Fibroblast of villous mesenchyme (primary cell): ENCODE results near the gene SRPK2. TPM values are rescaled to one million over a fixed set of nuclear protein-coding genes. Genes with fewer than 3 reads are reported as not detected.

Source experiments
- DNase-seq: peaks from one replicate; pipeline ENCODE4 v3.0.0-alpha.2; 2010; ENCODE audit warnings: low read depth
- H3K4me3 ChIP-seq: 2 replicates; pipeline ENCODE4 v1.5.1; 2011; ENCODE audit warnings: low read depth, mild to moderate bottlenecking, low read length
- total RNA-seq: library from RNA; depleted of rRNA; stranded (reverse); fragments of >200 nt; gene quantifications from 2 replicates; pipeline ENCODE4 v1.2.3, GENCODE V29; 2012
- TF ChIP-seq, protein P1 (sequence below): IDR thresholded peaks from 2 replicates; pipeline ENCODE4 v1.5.1; 2012; ENCODE audit warnings: low read depth, mild to moderate bottlenecking, low read length; ENCODE audit not compliant: insufficient read depth

Gene SRPK2
- total RNA-seq, 1 donor, result 60.9 TPM

DNA sequence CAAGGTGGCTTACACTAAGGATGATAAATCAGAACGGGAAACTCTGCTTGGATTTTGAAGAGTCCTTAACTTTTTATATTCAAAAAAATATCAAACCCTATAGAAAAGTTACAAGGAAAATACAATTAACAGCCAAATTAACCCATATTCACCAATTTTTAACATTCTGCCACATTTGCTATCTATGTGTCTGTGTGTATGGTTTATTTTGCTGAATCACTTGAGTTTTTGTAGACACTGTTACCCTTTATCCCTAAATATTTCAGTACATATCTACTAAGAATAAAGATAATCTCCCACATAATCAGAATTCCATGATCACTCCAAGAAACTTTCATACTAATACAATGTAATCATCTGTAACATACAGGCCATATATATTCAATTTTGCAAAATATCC is 1.2 kb upstream of the SRPK2 start:
- TF ChIP-seq, protein P1, sequence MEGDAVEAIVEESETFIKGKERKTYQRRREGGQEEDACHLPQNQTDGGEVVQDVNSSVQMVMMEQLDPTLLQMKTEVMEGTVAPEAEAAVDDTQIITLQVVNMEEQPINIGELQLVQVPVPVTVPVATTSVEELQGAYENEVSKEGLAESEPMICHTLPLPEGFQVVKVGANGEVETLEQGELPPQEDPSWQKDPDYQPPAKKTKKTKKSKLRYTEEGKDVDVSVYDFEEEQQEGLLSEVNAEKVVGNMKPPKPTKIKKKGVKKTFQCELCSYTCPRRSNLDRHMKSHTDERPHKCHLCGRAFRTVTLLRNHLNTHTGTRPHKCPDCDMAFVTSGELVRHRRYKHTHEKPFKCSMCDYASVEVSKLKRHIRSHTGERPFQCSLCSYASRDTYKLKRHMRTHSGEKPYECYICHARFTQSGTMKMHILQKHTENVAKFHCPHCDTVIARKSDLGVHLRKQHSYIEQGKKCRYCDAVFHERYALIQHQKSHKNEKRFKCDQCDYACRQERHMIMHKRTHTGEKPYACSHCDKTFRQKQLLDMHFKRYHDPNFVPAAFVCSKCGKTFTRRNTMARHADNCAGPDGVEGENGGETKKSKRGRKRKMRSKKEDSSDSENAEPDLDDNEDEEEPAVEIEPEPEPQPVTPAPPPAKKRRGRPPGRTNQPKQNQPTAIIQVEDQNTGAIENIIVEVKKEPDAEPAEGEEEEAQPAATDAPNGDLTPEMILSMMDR, result no peak
- no peak for DNase-seq
- H3K4me3 ChIP-seq, result no peak overlapping the region

DNA sequence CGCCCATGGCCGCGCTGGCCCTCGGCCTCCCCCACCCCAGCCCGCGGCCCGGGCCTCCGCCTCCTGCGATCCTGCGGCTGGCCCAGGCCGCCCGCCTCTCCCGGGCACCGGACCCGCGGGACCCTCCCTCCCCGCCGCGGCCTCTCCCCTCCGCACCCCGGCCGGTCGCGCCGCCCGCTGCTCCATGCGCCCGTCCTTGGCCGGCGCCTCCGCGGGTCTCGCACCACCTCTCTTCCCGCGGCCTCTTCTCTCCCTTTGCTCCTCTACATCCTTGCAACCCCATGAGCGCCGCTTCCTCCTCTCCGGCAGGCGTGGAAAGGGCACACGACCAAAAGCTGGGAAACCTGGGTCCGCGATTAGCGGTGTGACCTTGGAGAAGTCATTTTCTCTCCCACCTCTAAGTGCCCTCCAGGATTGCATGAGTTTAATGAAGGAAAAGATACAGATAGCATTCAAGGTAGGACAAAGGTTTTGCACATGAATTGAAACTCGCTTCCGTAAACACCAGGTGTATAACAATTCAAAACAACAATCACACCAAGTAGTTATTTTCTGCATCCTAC is 448 bp upstream of the SRPK2 start:
- TF ChIP-seq, protein P1, result no peak
- DNase-seq, result peak; percentile 49
- H3K4me3 ChIP-seq, result peak overlapping the region; percentile 73

DNA sequence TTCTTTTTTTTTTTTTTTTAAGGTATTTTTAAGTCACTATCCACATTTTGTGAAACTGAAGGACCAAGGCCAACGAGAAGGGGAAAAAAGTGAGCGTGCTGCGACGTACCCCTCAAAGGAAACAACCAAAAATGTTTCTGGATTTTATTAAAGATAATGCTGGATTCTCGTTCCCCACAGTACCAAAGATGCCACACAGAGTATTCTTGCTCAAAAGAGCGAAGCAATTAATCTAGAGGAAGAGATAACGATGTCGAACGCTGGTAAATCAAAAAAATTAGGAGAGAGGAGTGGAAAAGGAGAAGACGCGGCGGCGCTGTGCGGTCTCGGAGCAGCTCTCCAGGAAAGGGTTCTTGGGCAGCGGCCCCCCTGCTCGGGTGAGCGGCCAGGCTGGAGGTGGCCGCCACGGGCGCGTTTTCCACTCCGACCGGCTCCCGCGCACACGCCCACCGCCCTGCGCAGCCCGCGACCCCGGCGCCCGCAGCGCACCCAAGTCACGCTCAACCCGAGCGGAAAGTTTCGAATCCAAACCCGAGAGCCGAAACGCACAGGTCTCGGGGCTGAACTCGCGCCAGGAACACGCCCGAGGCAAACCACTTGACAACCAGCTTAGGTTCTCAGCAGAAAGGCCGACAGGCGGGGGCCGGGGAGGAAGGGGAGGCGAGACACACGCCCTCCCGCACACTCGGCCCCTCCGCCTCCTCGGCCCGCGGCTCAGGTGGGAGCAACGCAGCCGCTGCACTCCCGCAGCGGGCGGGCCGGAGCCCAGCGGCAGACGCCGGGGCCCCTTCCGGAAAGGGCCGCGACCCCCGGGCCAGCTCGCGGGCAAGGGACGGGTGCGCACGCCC is 989 bp downstream of the SRPK2 start:
- H3K4me3 ChIP-seq, result peak overlapping the region; percentile 73
- TF ChIP-seq, protein P1, result no peak
- peak; percentile 61 for DNase-seq

DNA sequence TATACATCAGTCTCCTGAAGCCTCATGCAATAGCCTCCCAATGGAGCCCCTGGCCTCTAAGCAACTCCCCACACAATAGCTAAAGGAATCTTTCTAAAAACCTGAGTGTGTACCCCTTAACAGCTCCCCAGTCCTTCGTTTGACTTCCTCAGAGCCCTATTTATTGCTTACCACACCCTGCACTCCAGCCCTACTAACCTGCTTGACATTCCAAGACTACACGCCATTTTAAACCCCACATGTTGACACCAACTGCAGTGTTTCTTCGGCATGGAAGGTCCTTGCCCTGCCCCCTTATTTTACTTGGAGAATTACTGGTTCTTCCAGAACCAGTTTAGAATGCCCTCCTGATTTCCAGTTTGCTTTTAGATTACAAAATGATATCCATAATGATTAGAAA is 10.8 kb downstream of the SRPK2 start:
- TF ChIP-seq, protein P1, result no peak
- no peak for DNase-seq
- H3K4me3 ChIP-seq, result no peak overlapping the region

DNA sequence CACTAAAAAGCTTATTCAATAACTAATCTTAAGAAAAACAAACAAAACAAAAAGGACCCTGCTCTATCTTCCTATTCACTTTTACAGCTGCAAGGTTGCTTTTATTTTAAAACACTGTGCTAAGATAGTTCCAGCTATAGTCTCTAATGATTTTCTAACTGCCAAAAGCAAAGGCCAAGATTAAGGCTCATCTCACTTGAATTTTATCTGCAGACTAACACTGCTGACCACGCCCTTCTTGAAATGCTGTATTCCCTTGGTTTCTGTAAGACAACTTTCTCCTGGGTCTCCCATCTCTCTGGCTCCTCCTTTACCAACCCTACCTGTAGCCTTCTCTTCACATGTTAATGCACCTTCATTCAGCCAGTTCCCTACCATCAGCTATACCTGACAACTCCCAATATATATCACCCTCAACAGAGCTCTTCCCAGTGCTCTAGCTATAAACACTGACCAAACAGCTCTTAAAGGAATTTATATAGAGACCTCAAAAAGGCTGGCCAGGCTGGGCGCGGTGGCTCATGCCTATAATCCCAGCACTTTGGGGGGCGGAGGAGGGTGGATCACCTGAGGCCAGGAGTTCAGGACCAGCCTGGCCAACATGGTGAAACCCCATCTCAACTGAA is 11.7 kb downstream of the SRPK2 start:
- no peak for DNase-seq
- H3K4me3 ChIP-seq, result no peak overlapping the region
- TF ChIP-seq, protein P1, result no peak

DNA sequence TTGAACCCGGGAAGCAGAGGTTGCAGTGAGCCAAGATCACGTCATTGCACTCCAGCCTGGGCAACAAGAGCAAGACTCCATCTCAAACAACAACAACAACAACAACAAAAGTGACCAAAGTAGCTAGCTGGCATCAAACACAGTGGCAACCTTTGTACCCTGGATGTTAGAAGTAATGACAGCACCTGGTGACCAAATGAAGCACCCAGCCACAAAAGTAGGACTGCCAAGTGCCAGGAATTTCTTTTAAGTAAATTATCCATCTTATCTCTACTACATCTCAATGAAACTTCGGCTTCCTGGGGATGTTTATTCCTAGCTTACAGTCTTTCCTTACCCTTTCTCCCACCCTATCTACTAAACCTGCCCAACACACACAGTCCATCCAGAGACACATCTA is 18.8 kb downstream of the SRPK2 start:
- DNase-seq, result no peak
- H3K4me3 ChIP-seq, result no peak overlapping the region
- TF ChIP-seq, protein P1, result no peak
